Testis (tissue), 3 donors: ENCODE results near the gene ARRB2. TPM values are rescaled to one million over a fixed set of nuclear protein-coding genes. Genes with fewer than 3 reads are reported as not detected.

Experiments used
- DNase-seq: peaks from one replicate; pipeline ENCODE4 v3.0.0-alpha.2; 2019
- H3K27ac ChIP-seq, 2 donors: fragments of 200-600 bp; sonication (generic); one replicate each; pipeline ENCODE4 v1.5.1; 2019
- H3K27me3 ChIP-seq: fragments of 200-600 bp; sonication (generic); one replicate; pipeline ENCODE4 v1.5.1; 2019
- H3K36me3 ChIP-seq: fragments of 200-600 bp; sonication (generic); one replicate; pipeline ENCODE4 v1.5.1; 2017; ENCODE audit warnings: low read depth; ENCODE audit errors: missing control alignments
- H3K4me1 ChIP-seq: fragments of 200-600 bp; sonication (generic); one replicate; pipeline ENCODE4 v1.5.1; 2019
- H3K4me3 ChIP-seq, 2 donors: fragments of 200-600 bp; sonication (generic); one replicate each; pipeline ENCODE4 v1.5.1; 2017 to 2019
- H3K9me3 ChIP-seq: fragments of 200-600 bp; sonication (generic); one replicate; pipeline ENCODE4 v1.5.1; 2017
- CTCF ChIP-seq, 3 experiments: fragments of 450-650 bp in 2 of 3; fragments of 200-600 bp in 1 of 3; sonication (generic) in 1 of 3; IDR thresholded peaks; one replicate each; pipeline ENCODE4 v1.5.1; 2016 to 2019; ENCODE audit warnings: antibody characterized with exemption in 3 of 3, mild to moderate bottlenecking in 2 of 3, moderate library complexity in 1 of 3
- POLR2A ChIP-seq: fragments of 450-650 bp; IDR thresholded peaks from one replicate; pipeline ENCODE4 v1.6.1; 2017; ENCODE audit warnings: antibody characterized with exemption, mild to moderate bottlenecking, moderate library complexity
- WGBS, 2 donors: methylation state at CpG; one replicate each; pipeline ENCODE4 v1.1.5; 2018; 5-methylcytosine and 5-hydroxymethylcytosine counted together
- intact Hi-C: fragments of 100-400 bp; cut with DNase I; formaldehyde crosslinking; loops from one replicate; pipeline ENCODE4 v1.15.1; 2023; ENCODE audit warnings: low total_unique reads
- polyA plus RNA-seq: library from polyadenylated mRNA; stranded (reverse); fragments of 350-450 nt; fragmentation: Illumina TruSeq; extraction: RNeasy Lipid Tissue Mini Kit (QIAGEN cat#74804); gene quantifications from one replicate; pipeline ENCODE4 v1.2.3, GENCODE V29; 2014; ENCODE audit warnings: low read depth, low replicate concordance; ENCODE audit not compliant: insufficient read depth
- total RNA-seq, 2 donors: library from RNA; depleted of rRNA; stranded (reverse); fragments of >200 nt; gene quantifications; one replicate each; pipeline ENCODE4 v1.2.3, GENCODE V29; 2016

Gene ARRB2
- total and polyA plus RNA-seq, 3 donors from 2014 or later = 13.5 to 23.0 (median 19.5) TPM

- no peaks in the 10 kb centered on the region for H3K9me3 ChIP-seq
- intact Hi-C loops = no loop called here
- no peaks in the 10 kb centered on the region for H3K36me3 ChIP-seq
- H3K27ac ChIP-seq = no peak overlapping the region
- no peak overlapping the region for H3K4me3 ChIP-seq
- H3K4me1 ChIP-seq = no peaks in the 10 kb centered on the region
- TF ChIP-seq POLR2A = no peak
- TF ChIP-seq CTCF (IDR thresholded peaks at IDR 0.05) = no peak
- WGBS, 2 donors = 77 to 92% methylated on average over 9 of the region's 9 CpGs
- no peaks in the 10 kb centered on the region for H3K27me3 ChIP-seq
- no peak for DNase-seq
Observed at GRCh38 chr17:4766723-4767122, 56.3 kb downstream of the ARRB2 start.

DNA sequence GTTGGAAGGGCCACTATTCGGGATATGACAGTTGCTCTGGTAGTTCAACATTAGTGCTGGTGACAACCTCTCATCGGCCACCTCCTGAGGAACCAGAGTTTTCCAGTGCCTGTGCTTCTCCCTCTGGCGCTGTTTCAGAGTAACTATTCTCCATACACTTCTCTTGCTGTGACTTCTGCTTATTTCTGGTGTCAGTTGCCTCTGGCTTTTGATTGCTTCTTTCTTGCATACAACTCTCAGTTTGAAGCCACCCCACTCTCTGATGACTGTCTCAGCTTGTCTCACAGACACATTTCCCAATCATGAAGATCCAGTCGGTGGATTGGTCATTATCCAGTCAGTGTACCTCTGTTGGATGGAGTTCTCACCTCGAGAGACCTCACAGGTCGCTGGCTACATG, 57.9 kb downstream of the ARRB2 start:
- H3K27me3 ChIP-seq = no peaks in the 10 kb centered on the region
- H3K36me3 ChIP-seq = no peaks in the 10 kb centered on the region
- H3K4me1 ChIP-seq = no peaks in the 10 kb centered on the region
- H3K27ac ChIP-seq = no peak overlapping the region
- intact Hi-C loops = no loop called here
- no peak overlapping the region for H3K4me3 ChIP-seq
- DNase-seq = no peak
- H3K9me3 ChIP-seq = no peaks in the 10 kb centered on the region
- no peak for TF ChIP-seq POLR2A
- no peak for TF ChIP-seq CTCF (IDR thresholded peaks at IDR 0.05)
- 86 to 90% methylated on average over 6 of the region's 6 CpGs for WGBS, 2 donors

GRCh38 chr17:4769628-4770027, 59.2 kb downstream of the ARRB2 start:
- H3K9me3 ChIP-seq = no peaks in the 10 kb centered on the region
- no peaks in the 10 kb centered on the region for H3K4me1 ChIP-seq
- no peaks in the 10 kb centered on the region for H3K36me3 ChIP-seq
- DNase-seq = no peak
- H3K27ac ChIP-seq = no peak overlapping the region
- H3K4me3 ChIP-seq = no peak overlapping the region
- no peak for TF ChIP-seq CTCF (IDR thresholded peaks at IDR 0.05)
- no peak for TF ChIP-seq POLR2A
- intact Hi-C loops = no loop called here
- H3K27me3 ChIP-seq = no peaks in the 10 kb centered on the region
- WGBS, 2 donors = 83 to 87% methylated on average over 2 of the region's 2 CpGs

Other genes with a start within 250 kb of the ARRB2 start
- gene SPNS2, start 211.8 kb upstream of the ARRB2 start, total RNA-seq = 1 to 10 TPM; 6.7 to 8.0 TPM
- 11.5 TPM for gene SPNS2, start 211.8 kb upstream of the ARRB2 start, polyA plus RNA-seq
- gene MYBBP1A, start 155.2 kb upstream of the ARRB2 start, total RNA-seq = 10 to 100 TPM; 74.1 to 78.9 TPM
- 32.9 TPM for gene MYBBP1A, start 155.2 kb upstream of the ARRB2 start, polyA plus RNA-seq
- gene GGT6, start 150.1 kb upstream of the ARRB2 start, total RNA-seq = 1 to 10 TPM; 3.8 to 5.9 TPM
- 2.5 TPM for gene GGT6, start 150.1 kb upstream of the ARRB2 start, polyA plus RNA-seq
- 1 to 10 TPM; 2.6 to 4.3 TPM for gene SMTNL2, start 126.1 kb upstream of the ARRB2 start, total RNA-seq
- 6.9 TPM for gene SMTNL2, start 126.1 kb upstream of the ARRB2 start, polyA plus RNA-seq
- 1 to 10 TPM; 1.3 to 2.4 TPM for gene ALOX15, start 69.0 kb upstream of the ARRB2 start, total RNA-seq
- gene ALOX15, start 69.0 kb upstream of the ARRB2 start, polyA plus RNA-seq = 5.2 TPM
- gene PELP1, start 6.5 kb upstream of the ARRB2 start, total RNA-seq = 10 to 100 TPM; 88.0 to 88.1 TPM
- gene PELP1, start 6.5 kb upstream of the ARRB2 start, polyA plus RNA-seq = 74.4 TPM
- 10 to 100 TPM; 28.7 to 33.7 TPM for gene MED11, start 20.8 kb downstream of the ARRB2 start, total RNA-seq
- gene MED11, start 20.8 kb downstream of the ARRB2 start, polyA plus RNA-seq = 24.6 TPM
- 10 to 100 TPM; 23.7 to 25.2 TPM for gene ZMYND15, start 29.2 kb downstream of the ARRB2 start, total RNA-seq
- 78.7 TPM for gene ZMYND15, start 29.2 kb downstream of the ARRB2 start, polyA plus RNA-seq
- 100 to 1,000 TPM in 1 of 2 donors, 10 to 100 TPM in 1; 53.0 to 172 TPM for gene CXCL16, start 29.3 kb downstream of the ARRB2 start, total RNA-seq
- 201 TPM for gene CXCL16, start 29.3 kb downstream of the ARRB2 start, polyA plus RNA-seq
- gene TM4SF5, start 61.3 kb downstream of the ARRB2 start, total RNA-seq = 1 to 10 TPM in 1 of 2 donors, not detected in 1; 1.5 TPM
- gene TM4SF5, start 61.3 kb downstream of the ARRB2 start, polyA plus RNA-seq = not detected
- 1 to 10 TPM in 1 of 2 donors, under 1 TPM in 1; 0.62 to 1.3 TPM for gene VMO1, start 75.7 kb downstream of the ARRB2 start, total RNA-seq
- gene VMO1, start 75.7 kb downstream of the ARRB2 start, polyA plus RNA-seq = 0.98 TPM
- gene GLTPD2, start 78.3 kb downstream of the ARRB2 start, total RNA-seq = not detected
- gene GLTPD2, start 78.3 kb downstream of the ARRB2 start, polyA plus RNA-seq = not detected
- gene PSMB6, start 85.5 kb downstream of the ARRB2 start, total RNA-seq = 100 to 1,000 TPM; 101 to 138 TPM
- 191 TPM for gene PSMB6, start 85.5 kb downstream of the ARRB2 start, polyA plus RNA-seq
- gene PLD2, start 96.5 kb downstream of the ARRB2 start, total RNA-seq = 10 to 100 TPM; 17.5 to 31.2 TPM
- gene PLD2, start 96.5 kb downstream of the ARRB2 start, polyA plus RNA-seq = 11.0 TPM
- gene MINK1, start 122.7 kb downstream of the ARRB2 start, total RNA-seq = 100 to 1,000 TPM; 135 to 142 TPM
- gene MINK1, start 122.7 kb downstream of the ARRB2 start, polyA plus RNA-seq = 77.4 TPM
- 1 to 10 TPM; 2.8 to 4.1 TPM for gene C17orf107, start 188.9 kb downstream of the ARRB2 start, total RNA-seq
- 1.5 TPM for gene C17orf107, start 188.9 kb downstream of the ARRB2 start, polyA plus RNA-seq
- gene CHRNE, start 192.5 kb downstream of the ARRB2 start, total RNA-seq = 1 to 10 TPM; 1.4 to 2.6 TPM
- 1.4 TPM for gene CHRNE, start 192.5 kb downstream of the ARRB2 start, polyA plus RNA-seq
- gene GP1BA, start 221.6 kb downstream of the ARRB2 start, total RNA-seq = under 1 TPM; 0.12 to 0.47 TPM
- 0.88 TPM for gene GP1BA, start 221.6 kb downstream of the ARRB2 start, polyA plus RNA-seq
- 10 to 100 TPM; 23.7 to 25.9 TPM for gene SLC25A11, start 229.4 kb downstream of the ARRB2 start, total RNA-seq
- 24.3 TPM for gene SLC25A11, start 229.4 kb downstream of the ARRB2 start, polyA plus RNA-seq
- gene RNF167, start 229.6 kb downstream of the ARRB2 start, total RNA-seq = 100 to 1,000 TPM; 110 to 111 TPM
- 211 TPM for gene RNF167, start 229.6 kb downstream of the ARRB2 start, polyA plus RNA-seq
- gene PFN1, start 237.9 kb downstream of the ARRB2 start, total RNA-seq = 100 to 1,000 TPM; 257 to 349 TPM
- gene PFN1, start 237.9 kb downstream of the ARRB2 start, polyA plus RNA-seq = 244 TPM
- 10 to 100 TPM; 16.4 to 17.2 TPM for gene ENO3, start 240.5 kb downstream of the ARRB2 start, total RNA-seq
- gene ENO3, start 240.5 kb downstream of the ARRB2 start, polyA plus RNA-seq = 29.9 TPM